Esophagus muscularis mucosa (tissue), 4 donors: ENCODE data around the gene FPR3. TPM values are rescaled to one million over a fixed set of nuclear protein-coding genes. Genes with fewer than 3 reads are reported as not detected.
"Not testable (repeated sequence)": the region's sequence is repeated elsewhere in the genome, so short reads cannot be mapped to it uniquely, and the experiment has no call there.

Source experiments
- DNase-seq: peaks from one replicate; pipeline ENCODE4 v3.0.0-alpha.2; 2017; ENCODE audit errors: extremely low spot score
- H3K27ac ChIP-seq, 4 donors: fragments of 200-600 bp; sonication (generic); replicated peaks in 1 of 4; 1 replicate in 3 of 4; 2 replicates in 1 of 4; pipeline ENCODE4 v1.5.1; 2016 to 2019; ENCODE audit warnings: mild to moderate bottlenecking in 1 of 4
- H3K27me3 ChIP-seq, 4 donors: fragments of 200-600 bp; sonication (generic); one replicate each; pipeline versions ENCODE4 v1.5.1 to v1.6.0; 2016 to 2019
- H3K36me3 ChIP-seq, 4 donors: fragments of 200-600 bp; sonication (generic); one replicate each; pipeline ENCODE4 v1.5.1; 2016 to 2019
- H3K4me1 ChIP-seq, 4 donors: fragments of 200-600 bp; sonication (generic); one replicate each; pipeline ENCODE4 v1.5.1; 2016 to 2019
- H3K4me3 ChIP-seq, 4 donors: fragments of 200-600 bp; sonication (generic); 1 replicate in 2 of 4; 2 replicates in 2 of 4; pipeline ENCODE4 v1.5.1; 2016 to 2019; ENCODE audit warnings: mild to moderate bottlenecking in 4 of 4, moderate library complexity in 1 of 4
- H3K9me3 ChIP-seq, 4 donors: fragments of 200-600 bp; sonication (generic); 1 replicate in 3 of 4; 2 replicates in 1 of 4; pipeline ENCODE4 v1.5.1; 2016 to 2019
- EP300 ChIP-seq: sonication (generic); formaldehyde crosslinking; IDR thresholded peaks from one replicate; pipeline ENCODE4 v1.6.1; 2017; ENCODE audit warnings: antibody characterized with exemption
- POLR2A ChIP-seq: fragments of 450-650 bp; IDR thresholded peaks from one replicate; pipeline ENCODE4 v1.6.1; 2017; ENCODE audit warnings: antibody characterized with exemption, moderate library complexity, mild to moderate bottlenecking, low read depth
- POLR2AphosphoS5 ChIP-seq, 2 donors: sonication (generic); formaldehyde crosslinking; IDR thresholded peaks; one replicate each; pipeline ENCODE4 v1.6.1; 2017; ENCODE audit warnings: antibody characterized with exemption in 2 of 2
- WGBS: methylation state at CpG from one replicate; pipeline ENCODE4 v1.1.5; 2018; 5-methylcytosine and 5-hydroxymethylcytosine counted together
- intact Hi-C: fragments of 100-400 bp; cut with DNase I; formaldehyde crosslinking; loops from one replicate; pipeline ENCODE4 v1.15.1; 2023
- total RNA-seq, 4 donors: library from RNA; depleted of rRNA; stranded (reverse); fragments of >200 nt; gene quantifications; one replicate each; pipeline versions ENCODE4 v1.1.0 to v1.2.1, GENCODE V29; 2016
- TF ChIP-seq, protein P1 (sequence below), 3 experiments: fragments of 200-600 bp in 2 of 3; fragments of 450-650 bp in 1 of 3; sonication (generic) in 2 of 3; IDR thresholded peaks; one replicate each; pipeline ENCODE4 v1.5.1; 2017 to 2019; ENCODE audit warnings: antibody characterized with exemption in 3 of 3, mild to moderate bottlenecking in 2 of 3, moderate library complexity in 1 of 3

Gene FPR3
- total RNA-seq, 4 donors from 2014 or later, result 4.0 to 9.9 (median 6.8) TPM

DNA sequence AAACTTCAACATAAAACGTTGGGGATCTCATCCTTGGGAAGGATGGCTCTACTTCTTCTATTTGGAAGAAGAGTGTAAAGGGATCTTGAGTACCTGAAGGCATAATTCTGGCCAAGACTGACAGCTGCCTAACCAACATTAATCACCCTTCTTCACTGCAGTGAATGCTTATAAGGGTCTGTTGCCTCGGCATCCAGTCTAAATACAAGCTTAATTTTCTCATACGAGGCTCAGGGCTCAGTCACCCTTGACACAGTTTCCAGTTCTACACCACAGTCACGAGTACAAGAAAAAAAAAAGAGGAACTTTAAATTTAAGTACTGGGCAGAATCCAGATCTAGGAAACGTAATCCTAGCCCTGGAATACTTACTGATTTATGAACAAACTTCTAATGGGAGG, 9.0 kb downstream of the FPR3 start:
- H3K9me3 ChIP-seq, result no peaks in the 10 kb centered on the region
- H3K4me1 ChIP-seq, result peaks cover 11 to 21% (median 14%) of the 10 kb centered on the region in 4 donors
- TF ChIP-seq POLR2AphosphoS5 (IDR thresholded peaks at IDR 0.05), result no peak
- TF ChIP-seq EP300, result no peak
- TF ChIP-seq, protein P1, sequence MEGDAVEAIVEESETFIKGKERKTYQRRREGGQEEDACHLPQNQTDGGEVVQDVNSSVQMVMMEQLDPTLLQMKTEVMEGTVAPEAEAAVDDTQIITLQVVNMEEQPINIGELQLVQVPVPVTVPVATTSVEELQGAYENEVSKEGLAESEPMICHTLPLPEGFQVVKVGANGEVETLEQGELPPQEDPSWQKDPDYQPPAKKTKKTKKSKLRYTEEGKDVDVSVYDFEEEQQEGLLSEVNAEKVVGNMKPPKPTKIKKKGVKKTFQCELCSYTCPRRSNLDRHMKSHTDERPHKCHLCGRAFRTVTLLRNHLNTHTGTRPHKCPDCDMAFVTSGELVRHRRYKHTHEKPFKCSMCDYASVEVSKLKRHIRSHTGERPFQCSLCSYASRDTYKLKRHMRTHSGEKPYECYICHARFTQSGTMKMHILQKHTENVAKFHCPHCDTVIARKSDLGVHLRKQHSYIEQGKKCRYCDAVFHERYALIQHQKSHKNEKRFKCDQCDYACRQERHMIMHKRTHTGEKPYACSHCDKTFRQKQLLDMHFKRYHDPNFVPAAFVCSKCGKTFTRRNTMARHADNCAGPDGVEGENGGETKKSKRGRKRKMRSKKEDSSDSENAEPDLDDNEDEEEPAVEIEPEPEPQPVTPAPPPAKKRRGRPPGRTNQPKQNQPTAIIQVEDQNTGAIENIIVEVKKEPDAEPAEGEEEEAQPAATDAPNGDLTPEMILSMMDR (IDR thresholded peaks at IDR 0.05), result no peak
- TF ChIP-seq POLR2A, result no peak
- no peak overlapping the region for H3K27ac ChIP-seq
- DNase-seq, result no peak
- H3K36me3 ChIP-seq, result no peaks in the 10 kb centered on the region
- no peaks in the 10 kb centered on the region for H3K27me3 ChIP-seq
- WGBS, result 43% methylated on average over 5 of the region's 5 CpGs
- H3K4me3 ChIP-seq, result no peak overlapping the region
- intact Hi-C loops, result no loop called here

DNA sequence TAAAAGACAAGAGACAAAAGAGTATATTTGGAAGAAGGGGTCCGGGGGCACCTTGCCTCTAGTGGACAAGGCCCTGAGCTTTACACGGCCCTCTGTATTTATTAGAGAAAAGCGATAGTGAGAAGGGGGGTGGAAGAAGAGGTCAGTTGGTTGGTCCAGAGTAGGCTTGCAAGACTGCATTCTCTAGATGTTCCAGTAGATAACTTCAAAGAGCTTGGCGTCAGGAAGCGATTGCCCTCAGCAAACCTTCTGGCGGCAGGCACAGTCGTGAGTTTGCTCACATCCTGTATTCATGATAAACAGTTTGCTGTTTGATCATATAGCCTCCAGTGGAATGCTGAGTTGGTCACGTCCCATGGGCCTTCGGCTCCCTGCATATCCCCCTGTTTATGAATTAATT, 9.8 kb downstream of the FPR3 start:
- H3K36me3 ChIP-seq, H3K27ac ChIP-seq, H3K4me3 ChIP-seq, H3K27me3 ChIP-seq, intact Hi-C loops, DNase-seq, H3K9me3 ChIP-seq: not testable (repeated sequence)
- WGBS, result 80% methylated on average over 9 of the region's 9 CpGs
- peaks cover 3 to 16% (median 7%) of the 10 kb centered on the region in 4 donors for H3K4me1 ChIP-seq

DNA sequence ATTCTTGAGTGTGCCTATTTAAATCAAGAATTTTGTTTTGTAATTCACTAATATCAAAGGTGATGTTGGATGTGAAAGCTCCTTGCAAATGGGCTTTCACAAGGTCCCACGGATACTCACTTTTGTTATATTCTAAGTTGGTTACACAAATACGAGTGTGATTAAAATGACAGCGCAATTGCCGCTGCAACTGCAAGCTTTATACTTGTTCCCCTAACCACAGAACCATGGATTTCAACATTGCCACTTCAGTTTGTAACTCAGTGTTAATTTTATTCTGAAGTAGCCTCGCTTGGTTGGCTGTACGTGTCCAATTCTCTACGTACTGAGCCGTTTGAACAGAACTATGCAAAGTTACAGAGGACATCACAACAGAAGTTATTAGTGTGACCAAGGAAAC, 10.4 kb downstream of the FPR3 start:
- H3K27me3 ChIP-seq, DNase-seq, H3K27ac ChIP-seq, H3K9me3 ChIP-seq, intact Hi-C loops, H3K4me3 ChIP-seq, H3K36me3 ChIP-seq: not testable (repeated sequence)
- WGBS, result 92% methylated on average over 8 of the region's 8 CpGs
- peaks cover 0 to 11% (median 4%) of the 10 kb centered on the region in 4 donors for H3K4me1 ChIP-seq

DNA sequence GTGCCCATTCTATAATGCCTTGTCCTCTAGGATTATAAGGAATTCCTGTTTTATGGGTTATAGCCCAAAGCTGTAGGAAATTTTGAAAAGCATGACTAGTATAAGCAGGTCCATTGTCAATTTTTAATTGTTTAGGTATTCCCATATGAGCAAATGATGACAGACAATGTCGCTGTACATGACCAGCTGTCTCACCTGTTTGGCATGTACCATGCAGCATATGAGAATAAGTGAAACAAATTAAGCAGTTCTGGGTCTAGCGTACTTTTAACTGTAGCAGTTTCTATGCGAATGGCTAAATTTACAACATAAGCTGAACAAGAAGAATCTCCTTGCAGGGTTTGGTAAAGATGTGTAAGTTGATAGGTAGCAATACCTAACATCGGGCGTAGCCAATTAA, 11.6 kb downstream of the FPR3 start:
- H3K27ac ChIP-seq, H3K4me3 ChIP-seq, H3K36me3 ChIP-seq, H3K27me3 ChIP-seq, DNase-seq, intact Hi-C loops, H3K9me3 ChIP-seq: not testable (repeated sequence)
- 97% methylated on average over 5 of the region's 5 CpGs for WGBS
- peaks cover 0 to 11% (median 5%) of the 10 kb centered on the region in 4 donors for H3K4me1 ChIP-seq

DNA sequence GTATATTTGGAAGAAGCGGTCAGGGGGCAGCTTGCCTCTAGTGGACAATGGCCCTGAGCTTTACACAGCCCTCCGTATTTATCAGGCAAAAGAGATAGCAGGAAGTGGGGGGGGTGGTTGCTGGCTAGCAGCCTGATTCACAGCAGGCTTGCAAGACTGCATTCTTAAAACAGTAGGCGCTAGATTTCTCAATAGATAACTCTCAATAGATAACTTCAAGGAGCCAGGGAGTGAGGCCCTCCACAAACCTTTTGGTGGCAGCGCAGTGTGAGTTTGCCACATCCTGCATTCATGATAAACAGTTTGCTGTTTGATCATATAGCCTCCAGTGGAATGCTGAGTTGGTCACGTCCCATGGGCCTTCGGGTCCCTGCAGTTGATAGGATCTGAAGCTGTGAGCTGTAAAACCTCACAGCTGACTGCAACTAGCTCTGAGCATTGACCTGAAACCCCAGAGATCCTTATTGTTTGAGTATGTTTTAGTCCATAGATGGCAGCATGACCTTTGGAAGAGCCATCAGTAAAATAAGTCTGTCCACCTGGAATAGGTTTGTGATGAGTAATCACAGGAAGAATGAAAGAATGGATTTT, 12.2 kb downstream of the FPR3 start:
- peaks cover 0 to 11% (median 5%) of the 10 kb centered on the region in 4 donors for H3K4me1 ChIP-seq
- no peak for TF ChIP-seq POLR2A
- no peak for TF ChIP-seq POLR2AphosphoS5 (IDR thresholded peaks at IDR 0.05)
- TF ChIP-seq EP300, result no peak
- TF ChIP-seq, protein P1 (IDR thresholded peaks at IDR 0.05), result no peak
- intact Hi-C loops, result no loop called here
- no peak overlapping the region for H3K27ac ChIP-seq
- H3K4me3 ChIP-seq, result no peak overlapping the region
- no peaks in the 10 kb centered on the region for H3K27me3 ChIP-seq
- 59% methylated on average over 6 of the region's 6 CpGs for WGBS
- H3K9me3 ChIP-seq, result no peaks in the 10 kb centered on the region
- H3K36me3 ChIP-seq, result no peaks in the 10 kb centered on the region
- DNase-seq, result no peak

DNA sequence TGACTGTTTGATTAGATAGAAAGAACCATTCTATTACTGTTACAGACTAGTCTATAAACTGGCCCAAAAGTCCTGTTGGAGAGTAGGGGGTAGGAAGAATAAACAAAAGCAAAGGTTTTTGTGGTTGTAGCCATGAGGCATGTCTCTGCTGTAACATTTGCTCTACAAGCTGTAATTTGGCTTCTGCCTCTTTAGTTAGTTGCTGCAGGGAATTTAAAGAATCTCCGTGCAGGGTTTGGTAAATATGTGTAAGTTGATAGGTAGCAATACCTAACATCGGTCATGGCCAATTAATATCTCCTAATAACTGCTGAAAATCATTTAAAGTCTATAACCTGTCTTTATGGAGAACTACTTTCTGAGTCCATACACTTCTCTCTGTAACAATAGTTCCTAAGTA, 13.0 kb downstream of the FPR3 start:
- TF ChIP-seq POLR2A (no peak), EP300 (no peak), POLR2AphosphoS5 (IDR thresholded peaks at IDR 0.05) (no peak)
- TF ChIP-seq, protein P1 (IDR thresholded peaks at IDR 0.05), result no peak
- no peaks in the 10 kb centered on the region for H3K27me3 ChIP-seq
- peaks cover 0 to 11% (median 5%) of the 10 kb centered on the region in 4 donors for H3K4me1 ChIP-seq
- H3K9me3 ChIP-seq, result no peaks in the 10 kb centered on the region
- no peak overlapping the region for H3K27ac ChIP-seq
- WGBS, result 90% methylated on average over 2 of the region's 2 CpGs
- H3K36me3 ChIP-seq, result no peaks in the 10 kb centered on the region
- intact Hi-C loops, result no loop called here
- DNase-seq, result no peak
- no peak overlapping the region for H3K4me3 ChIP-seq
